Common myeloid progenitor, CD34-positive (primary cell): ENCODE data around the gene SLC25A15.
"Not testable (repeated sequence)": the region's sequence is repeated elsewhere in the genome, so short reads cannot be mapped to it uniquely, and the experiment has no call there.

ENCODE experiments used
- CTCF ChIA-PET: fragments of 350-600 bp; sonication (Branson Sonifier 250); formaldehyde crosslinking; loops from one replicate; lab custom pipeline; 2021; ENCODE audit warnings: antibody characterized with exemption; lab: Charles Lee
- POLR2A ChIA-PET: fragments of 350-600 bp; sonication (Branson Sonifier 250); formaldehyde crosslinking; loops from one replicate; lab custom pipeline; 2021; ENCODE audit warnings: antibody characterized with exemption; lab: Charles Lee
- DNase-seq, 3 donors: peaks; one replicate each; pipeline versions ENCODE4 v3.0.0 to v3.0.0-alpha.2; 2013
- H3K27ac ChIP-seq, 2 experiments: 1 replicate in 1 of 2; 2 replicates in 1 of 2; pipeline ENCODE4 v1.7.0; 2013; ENCODE audit warnings: inconsistent platforms in 2 of 2, low read length in 2 of 2, mild to moderate bottlenecking in 2 of 2, low read depth in 1 of 2, moderate library complexity in 1 of 2; ENCODE audit not compliant: severe bottlenecking in 2 of 2, insufficient read depth in 1 of 2, poor library complexity in 1 of 2
- H3K27me3 ChIP-seq, 5 experiments: replicated peaks in 2 of 5; 1 replicate in 3 of 5; 2 replicates in 2 of 5; pipeline versions ENCODE4 v1.6.1 to v1.7.0; 2013; ENCODE audit warnings: low read length in 4 of 5, mild to moderate bottlenecking in 2 of 5, moderate library complexity in 2 of 5, inconsistent platforms in 1 of 5; ENCODE audit not compliant: insufficient read depth in 5 of 5, control insufficient read depth in 4 of 5
- H3K36me3 ChIP-seq, 4 experiments: 1 replicate in 2 of 4; 2 replicates in 2 of 4; pipeline versions ENCODE4 v1.6.1 to v1.7.0; 2013; ENCODE audit warnings: low read length in 3 of 4, control low read depth in 1 of 4, mild to moderate bottlenecking in 1 of 4; ENCODE audit not compliant: control insufficient read depth in 4 of 4, insufficient read depth in 4 of 4
- H3K4me1 ChIP-seq, 4 experiments: 1 replicate in 3 of 4; 2 replicates in 1 of 4; pipeline versions ENCODE4 v1.6.1 to v1.7.1; 2013; ENCODE audit warnings: low read length in 3 of 4, mild to moderate bottlenecking in 3 of 4, control low read depth in 1 of 4, inconsistent platforms in 1 of 4, moderate library complexity in 1 of 4; ENCODE audit not compliant: control insufficient read depth in 4 of 4, insufficient read depth in 4 of 4; ENCODE audit errors: control extremely low read depth in 1 of 4
- H3K4me3 ChIP-seq, 7 experiments: 1 replicate in 4 of 7; 2 replicates in 3 of 7; pipeline versions ENCODE4 v1.5.1 to v1.7.0; 2013; ENCODE audit warnings: mild to moderate bottlenecking in 7 of 7, low read length in 6 of 7, moderate library complexity in 6 of 7, inconsistent platforms in 2 of 7, low read depth in 2 of 7, control low read depth in 1 of 7; ENCODE audit not compliant: insufficient read depth in 4 of 7, control insufficient read depth in 1 of 7; ENCODE audit errors: extremely low read depth in 1 of 7
- H3K9me3 ChIP-seq, 5 experiments: 1 replicate in 4 of 5; 2 replicates in 1 of 5; pipeline versions ENCODE4 v1.6.1 to v1.7.1; 2013; ENCODE audit warnings: low read length in 4 of 5, mild to moderate bottlenecking in 2 of 5, inconsistent platforms in 1 of 5, low read depth in 1 of 5, moderate library complexity in 1 of 5; ENCODE audit not compliant: control insufficient read depth in 4 of 5, insufficient read depth in 2 of 5; ENCODE audit errors: control extremely low read depth in 1 of 5
- WGBS: methylation state at CpG from one replicate; pipeline ENCODE4 v1.1.5; 2013; ENCODE audit not compliant: insufficient coverage; 5-methylcytosine and 5-hydroxymethylcytosine counted together

The SLC25A15 gene

GRCh38 chr13:40779796-40780285, 9.6 kb upstream of the SLC25A15 start:
- POLR2A ChIA-PET, result no interaction called here
- CTCF ChIA-PET, result interaction anchor here (0.6 to 4.8 kb wide), 7 partner anchors 9 to 490 kb away, joined by 3 to 48 read pairs (median 5); partner anchors contain the start of genes MRPS31 and SLC25A15
- DNase-seq, result no peak
- no peak overlapping the region for H3K27ac ChIP-seq
- no peaks in the 10 kb centered on the region for H3K36me3 ChIP-seq
- WGBS, result 100% methylated on average over 2 of the region's 5 CpGs
- peaks cover 0 to 24% (median 15%) of the 10 kb centered on the region in 4 experiments for H3K4me1 ChIP-seq
- no peaks in the 10 kb centered on the region for H3K9me3 ChIP-seq
- no peak overlapping the region for H3K4me3 ChIP-seq
- no peaks in the 10 kb centered on the region for H3K27me3 ChIP-seq

- CTCF ChIA-PET, result interaction anchor here (1.7 to 2.0 kb wide), 2 partner anchors 36 to 112 kb away, joined by 5 to 6 read pairs; no protein-coding TSS in a partner anchor
- 98% methylated on average over 13 of the region's 14 CpGs for WGBS
- Histone ChIP-seq H3K9me3 (no peaks in the 10 kb centered on the region), H3K27ac (no peak overlapping the region), H3K4me3 (no peak overlapping the region), H3K36me3 (no peaks in the 10 kb centered on the region), H3K4me1 (peaks cover 0 to 20% (median 14%) of the 10 kb centered on the region in 4 experiments), H3K27me3 (no peaks in the 10 kb centered on the region)
- DNase-seq, result peak in 1 of 3 donors; percentile 29
- POLR2A ChIA-PET, result no interaction called here
These were observed 8.5 kb upstream of the SLC25A15 start for GRCh38 chr13:40780822-40781401.

- ChIA-PET POLR2A (no interaction called here), CTCF (no interaction called here)
- DNase-seq, result no peak
- no peak overlapping the region for H3K27ac ChIP-seq
- H3K27me3 ChIP-seq, result no peaks in the 10 kb centered on the region
- H3K4me3 ChIP-seq, result no peak overlapping the region
- no peaks in the 10 kb centered on the region for H3K36me3 ChIP-seq
- H3K4me1 ChIP-seq, result peaks cover 0 to 12% (median 6%) of the 10 kb centered on the region in 4 experiments
- WGBS, result 98% methylated on average over 10 of the region's 11 CpGs
- H3K9me3 ChIP-seq, result no peaks in the 10 kb centered on the region
These were observed 7.7 kb upstream of the SLC25A15 start for GRCh38 chr13:40781717-40782116.

GRCh38 chr13:40782971-40783370, 6.4 kb upstream of the SLC25A15 start:
- H3K9me3 ChIP-seq, H3K27ac ChIP-seq, H3K36me3 ChIP-seq, H3K4me3 ChIP-seq, H3K4me1 ChIP-seq, POLR2A ChIA-PET, H3K27me3 ChIP-seq, DNase-seq: not testable (repeated sequence)
- CTCF ChIA-PET, result interaction anchor here (1.2 to 1.7 kb wide), 3 partner anchors 137 to 1097 kb away, joined by 3 to 5 read pairs (median 3); no protein-coding TSS in a partner anchor
- WGBS, result no CpG with 5 or more reads among the region's 1 CpG

GRCh38 chr13:40784540-40784939, 4.9 kb upstream of the SLC25A15 start:
- DNase-seq, result no peak

GRCh38 chr13:40786568-40786996, 2.8 kb upstream of the SLC25A15 start:
- 87% methylated on average over 2 of the region's 4 CpGs for WGBS
- no peaks in the 10 kb centered on the region for H3K36me3 ChIP-seq
- no peaks in the 10 kb centered on the region for H3K9me3 ChIP-seq
- peaks cover 0 to 16% (median 8%) of the 10 kb centered on the region in 4 experiments for H3K4me1 ChIP-seq
- H3K27me3 ChIP-seq, result no peaks in the 10 kb centered on the region
- no peak overlapping the region for H3K27ac ChIP-seq
- POLR2A ChIA-PET, result no interaction called here
- H3K4me3 ChIP-seq, result no peak overlapping the region
- CTCF ChIA-PET, result interaction anchor here (1.1 to 5.7 kb wide), 4 partner anchors 9 to 135 kb away, joined by 3 to 48 read pairs (median 4); partner anchors contain the start of gene MRPS31
- no peak for DNase-seq

More at GRCh38 chr13:40784540-40784939, 4.9 kb upstream of the SLC25A15 start:
- H3K4me3 ChIP-seq, result no peak overlapping the region
- no peaks in the 10 kb centered on the region for H3K36me3 ChIP-seq
- POLR2A ChIA-PET, result no interaction called here
- no peaks in the 10 kb centered on the region for H3K27me3 ChIP-seq
- H3K27ac ChIP-seq, result no peak overlapping the region
- WGBS, result 100% methylated on average over 4 of the region's 4 CpGs
- no peaks in the 10 kb centered on the region for H3K9me3 ChIP-seq
- CTCF ChIA-PET, result interaction anchor here (0.7 to 1.8 kb wide), 2 partner anchors 9 to 188 kb away, joined by 3 to 5 read pairs; no protein-coding TSS in a partner anchor
- peaks cover 0 to 8% (median 5%) of the 10 kb centered on the region in 4 experiments for H3K4me1 ChIP-seq

GRCh38 chr13:40787062-40787461, 2.3 kb upstream of the SLC25A15 start:
- POLR2A ChIA-PET, result no interaction called here
- CTCF ChIA-PET, result interaction anchor here (1.1 to 5.7 kb wide), 4 partner anchors 9 to 135 kb away, joined by 3 to 48 read pairs (median 4); partner anchors contain the start of gene MRPS31
- Histone ChIP-seq H3K4me3 (no peak overlapping the region), H3K27ac (no peak overlapping the region), H3K36me3 (no peaks in the 10 kb centered on the region), H3K27me3 (no peaks in the 10 kb centered on the region), H3K4me1 (peaks cover 0 to 16% (median 8%) of the 10 kb centered on the region in 4 experiments), H3K9me3 (no peaks in the 10 kb centered on the region)
- 94% methylated on average over 3 of the region's 5 CpGs for WGBS
- peak in 1 of 3 donors; percentile 11 for DNase-seq
